Uterus (tissue), 4 donors: ENCODE measurements around the gene ANKRD6. TPM values are rescaled to one million over a fixed set of nuclear protein-coding genes. Genes with fewer than 3 reads are reported as not detected.

ENCODE experiments used
- DNase-seq, 2 donors: peaks; one replicate each; pipeline ENCODE4 v3.0.0-alpha.2; 2019 to 2020
- H3K27ac ChIP-seq, 2 donors: fragments of 200-600 bp; sonication (generic); 1 replicate in 1 of 2; 2 replicates in 1 of 2; pipeline ENCODE4 v1.5.1; 2016 to 2018
- H3K27me3 ChIP-seq, 2 donors: fragments of 200-600 bp; sonication (generic); one replicate each; pipeline ENCODE4 v1.5.1; 2018 to 2019; ENCODE audit warnings: control low read depth in 1 of 2
- H3K36me3 ChIP-seq, 2 donors: fragments of 200-600 bp; sonication (generic); one replicate each; pipeline ENCODE4 v1.5.1; 2019; ENCODE audit warnings: control low read depth in 1 of 2
- H3K4me1 ChIP-seq, 2 donors: fragments of 200-600 bp; sonication (generic); one replicate each; pipeline ENCODE4 v1.5.1; 2018 to 2019; ENCODE audit warnings: control low read depth in 1 of 2
- H3K4me3 ChIP-seq, 2 donors: fragments of 200-600 bp; sonication (generic); 1 replicate in 1 of 2; 2 replicates in 1 of 2; pipeline ENCODE4 v1.5.1; 2018 to 2019; ENCODE audit warnings: mild to moderate bottlenecking in 1 of 2
- H3K9me3 ChIP-seq, 2 donors: fragments of 200-600 bp; sonication (generic); one replicate each; pipeline ENCODE4 v1.5.1; 2019; ENCODE audit warnings: control low read depth in 1 of 2
- CTCF ChIP-seq, 4 experiments: fragments of 200-600 bp in 2 of 4; fragments of 450-650 bp in 2 of 4; sonication (generic) in 2 of 4; IDR thresholded peaks; one replicate each; pipeline ENCODE4 v1.5.1; 2016 to 2019; ENCODE audit warnings: antibody characterized with exemption in 4 of 4, mild to moderate bottlenecking in 2 of 4, moderate library complexity in 1 of 4
- POLR2A ChIP-seq, 2 donors: fragments of 450-650 bp; IDR thresholded peaks; one replicate each; pipeline ENCODE4 v1.6.1; 2016; ENCODE audit warnings: antibody characterized with exemption in 2 of 2, mild to moderate bottlenecking in 1 of 2, moderate library complexity in 1 of 2
- intact Hi-C: fragments of 100-400 bp; cut with DNase I; formaldehyde crosslinking; loops from one replicate; pipeline ENCODE4 v1.15.1; 2023; ENCODE audit warnings: low total_unique reads
- total RNA-seq, 4 donors: library from RNA; depleted of rRNA in 3 of 4; stranded (reverse); fragments of >200 nt in 3 of 4; gene quantifications; one replicate each; pipeline versions ENCODE4 v1.1.0 to v1.2.4, GENCODE V29; 2014 to 2023
- donor health status: DM: yes; HTN: yes; CAD: no.

ANKRD6 gene
- total RNA-seq, 4 donors from 2014 or later = 6.7 to 32.6 (median 24.5) TPM

- DNase-seq = no peak
- Histone ChIP-seq H3K36me3 (no peaks in the 10 kb centered on the region), H3K9me3 (no peaks in the 10 kb centered on the region), H3K4me3 (no peak overlapping the region), H3K4me1 (no peaks in the 10 kb centered on the region), H3K27me3 (no peaks in the 10 kb centered on the region), H3K27ac (no peak overlapping the region)
- intact Hi-C loops = no loop called here
- TF ChIP-seq POLR2A (IDR thresholded peaks at IDR 0.05) (no peak), CTCF (IDR thresholded peaks at IDR 0.05) (no peak)
Observed at GRCh38 chr6:89503641-89504040, 70.7 kb downstream of the ANKRD6 start.

- H3K27ac ChIP-seq = no peak overlapping the region
- intact Hi-C loops = no loop called here
Observed at GRCh38 chr6:89505847-89506246, 72.9 kb downstream of the ANKRD6 start.

GRCh38 chr6:89506716-89507617 lies 74.0 kb downstream of the ANKRD6 start:
- H3K27ac ChIP-seq = no peak overlapping the region
- no peaks in the 10 kb centered on the region for H3K36me3 ChIP-seq
- TF ChIP-seq POLR2A (IDR thresholded peaks at IDR 0.05) (no peak), CTCF (IDR thresholded peaks at IDR 0.05) (no peak)
- intact Hi-C loops = no loop called here
- H3K9me3 ChIP-seq = no peaks in the 10 kb centered on the region
- H3K4me3 ChIP-seq = no peak overlapping the region
- no peaks in the 10 kb centered on the region for H3K27me3 ChIP-seq
- no peaks in the 10 kb centered on the region for H3K4me1 ChIP-seq
- no peak for DNase-seq

More at GRCh38 chr6:89505847-89506246, 72.9 kb downstream of the ANKRD6 start:
- no peaks in the 10 kb centered on the region for H3K27me3 ChIP-seq
- DNase-seq = no peak
- no peak overlapping the region for H3K4me3 ChIP-seq
- H3K9me3 ChIP-seq = no peaks in the 10 kb centered on the region
- no peaks in the 10 kb centered on the region for H3K36me3 ChIP-seq
- no peaks in the 10 kb centered on the region for H3K4me1 ChIP-seq
- TF ChIP-seq CTCF (IDR thresholded peaks at IDR 0.05) = no peak

GRCh38 chr6:89508755-89509563 lies 76.0 kb downstream of the ANKRD6 start:
- intact Hi-C loops = no loop called here
- no peak overlapping the region for H3K27ac ChIP-seq
- H3K4me3 ChIP-seq = no peak overlapping the region
- no peaks in the 10 kb centered on the region for H3K36me3 ChIP-seq
- no peak for DNase-seq
- TF ChIP-seq CTCF (IDR thresholded peaks at IDR 0.05) (no peak), POLR2A (IDR thresholded peaks at IDR 0.05) (no peak)
- H3K9me3 ChIP-seq = no peaks in the 10 kb centered on the region
- no peaks in the 10 kb centered on the region for H3K4me1 ChIP-seq
- no peaks in the 10 kb centered on the region for H3K27me3 ChIP-seq

- Histone ChIP-seq H3K36me3 (no peaks in the 10 kb centered on the region), H3K4me3 (no peak overlapping the region), H3K4me1 (no peaks in the 10 kb centered on the region), H3K27ac (no peak overlapping the region), H3K9me3 (no peaks in the 10 kb centered on the region), H3K27me3 (no peaks in the 10 kb centered on the region)
- TF ChIP-seq CTCF (IDR thresholded peaks at IDR 0.05) = no peak
- TF ChIP-seq POLR2A (IDR thresholded peaks at IDR 0.05) = no peak
- DNase-seq = no peak
- intact Hi-C loops = no loop called here
Observed at GRCh38 chr6:89509777-89510281, 76.9 kb downstream of the ANKRD6 start.
